Measurements from ENCODE around the gene CPEB4. TPM values are rescaled to one million over a fixed set of nuclear protein-coding genes. Genes with fewer than 3 reads are reported as not detected.

Gene CPEB4
- total and polyA plus RNA-seq, 2 donors (not counting 3 experiments of a cell fraction or from before 2014, with no cell fraction given): 11.3 to 16.4 TPM

GRCh38 chr5:173911623-173912022 is 23.5 kb downstream of the CPEB4 start:
- no TSS peak for BruUV-seq (replicated peaks)
- POLR2A ChIA-PET: no interaction called here
- peaks cover 11% of the 10 kb centered on the region for H3K4me1 ChIP-seq (ENCODE audit: control insufficient read depth, extremely low read depth, insufficient read depth, low read length)
- FAIRE-seq (no peak), DNase-seq (ENCODE audit: low read depth, low spot score) (peak; percentile 85)
- no peak overlapping the region for H3K27ac ChIP-seq (ENCODE audit: insufficient read depth, low read depth, low read length)
- no peaks in the 10 kb centered on the region for H3K36me3 ChIP-seq (ENCODE audit: control insufficient read depth in 2 of 2, extremely low read depth in 1 of 2, insufficient read depth in 2 of 2, low read length in 2 of 2)
- no peaks in the 10 kb centered on the region for H3K9me1 ChIP-seq (replicated peaks; ENCODE audit: control insufficient read depth, extremely low read depth, insufficient read depth, low read length)
- H3K9ac ChIP-seq (replicated peaks; ENCODE audit: extremely low read depth, insufficient read depth, low read length): no peak overlapping the region
- intact Hi-C loops (cut with micrococcal nuclease) (no loop called here), dilution Hi-C loops (cut with MboI; ENCODE audit: extremely low pct_ligation_motif_present, low sequenced_read_pairs) (no loop called here)
- no peak overlapping the region for H3K4me3 ChIP-seq (replicated peaks in 1 of 3; ENCODE audit: insufficient read depth in 1 of 3, low read depth in 1 of 3, low read length in 3 of 3)
- no peaks in the 10 kb centered on the region for H3K27me3 ChIP-seq (ENCODE audit: control insufficient read depth in 2 of 2, insufficient read depth in 2 of 2, low read length in 2 of 2)
- CTCF ChIA-PET: interaction anchor here (0.7 to 3.0 kb wide), 5 partner anchors 10 to 24 kb away, joined by 3 to 24 read pairs (median 5); partner anchors contain the start of gene CPEB4
- peaks cover 6% of the 10 kb centered on the region for H3K79me2 ChIP-seq (ENCODE audit: control insufficient read depth, insufficient read depth, low read length)
- no peaks in the 10 kb centered on the region for H3K9me3 ChIP-seq (replicated peaks; ENCODE audit: control insufficient read depth, insufficient read depth, low read length)
- no peak overlapping the region for H2AFZ ChIP-seq (ENCODE audit: low read depth, low read length)
- TF ChIP-seq POLR2AphosphoS5 (IDR thresholded peaks at IDR 0.05; ENCODE audit: insufficient read depth, low read depth, low read length): peak; percentile 21
- no peak for TF ChIP-seq JUN (IDR thresholded peaks at IDR 0.05; ENCODE audit: borderline replicate concordance, insufficient read depth, insufficient read length, low read depth)
- no peaks in the 10 kb centered on the region for H4K20me1 ChIP-seq (replicated peaks; ENCODE audit: control insufficient read depth, extremely low read depth, insufficient read depth, low read length)
- peak overlapping the region; percentile 36 for H3K4me2 ChIP-seq (ENCODE audit: insufficient read depth, low read length)

DNA sequence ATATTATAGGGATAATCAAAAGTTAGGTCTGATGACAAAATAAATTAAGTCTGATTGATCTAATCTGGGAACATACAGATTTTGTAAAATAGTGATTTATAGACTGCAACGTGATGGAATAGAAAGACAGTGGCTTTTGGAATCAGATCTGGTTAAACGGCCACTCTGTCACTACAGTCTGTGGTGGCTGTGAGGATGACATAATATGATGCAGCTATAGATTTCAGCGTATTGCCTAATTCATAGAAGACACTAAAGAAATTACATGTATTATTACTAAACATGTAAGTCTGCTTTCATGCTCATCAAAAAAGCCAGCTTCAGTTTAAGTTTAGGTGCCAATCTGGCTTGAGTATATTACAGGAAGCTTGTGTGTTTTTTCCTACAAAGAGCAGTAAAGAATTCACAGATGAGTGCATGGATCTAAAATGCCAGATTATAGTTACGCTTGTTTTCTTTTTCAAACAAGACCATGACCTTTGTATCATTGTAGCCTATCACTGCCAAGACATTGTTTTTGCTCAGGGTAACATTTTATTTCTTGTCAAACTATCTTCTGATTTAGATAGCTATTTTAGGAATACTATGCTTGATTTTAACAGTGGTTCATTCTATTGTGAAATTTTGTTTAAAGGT is 25.7 kb downstream of the CPEB4 start:
- Histone ChIP-seq H3K79me2 (ENCODE audit: control insufficient read depth, insufficient read depth, low read length) (peaks cover 9% of the 10 kb centered on the region), H3K27me3 (ENCODE audit: control insufficient read depth in 2 of 2, insufficient read depth in 2 of 2, low read length in 2 of 2) (no peaks in the 10 kb centered on the region), H3K4me1 (ENCODE audit: control insufficient read depth, extremely low read depth, insufficient read depth, low read length) (peaks cover 15% of the 10 kb centered on the region), H3K36me3 (ENCODE audit: control insufficient read depth in 2 of 2, extremely low read depth in 1 of 2, insufficient read depth in 2 of 2, low read length in 2 of 2) (no peaks in the 10 kb centered on the region), H2AFZ (ENCODE audit: low read depth, low read length) (no peak overlapping the region), H3K9me3 (replicated peaks; ENCODE audit: control insufficient read depth, insufficient read depth, low read length) (no peaks in the 10 kb centered on the region), H3K4me3 (replicated peaks in 1 of 3; ENCODE audit: insufficient read depth in 1 of 3, low read depth in 1 of 3, low read length in 3 of 3) (no peak overlapping the region), H4K20me1 (replicated peaks; ENCODE audit: control insufficient read depth, extremely low read depth, insufficient read depth, low read length) (no peaks in the 10 kb centered on the region), H3K4me2 (ENCODE audit: insufficient read depth, low read length) (peak overlapping the region; percentile 49), H3K27ac (ENCODE audit: insufficient read depth, low read depth, low read length) (no peak overlapping the region), H3K9me1 (replicated peaks; ENCODE audit: control insufficient read depth, extremely low read depth, insufficient read depth, low read length) (no peaks in the 10 kb centered on the region), H3K9ac (replicated peaks; ENCODE audit: extremely low read depth, insufficient read depth, low read length) (no peak overlapping the region)
- POLR2A ChIA-PET: no interaction called here
- no TSS peak for BruUV-seq (replicated peaks)
- FAIRE-seq (peak; percentile 67), DNase-seq (ENCODE audit: low read depth, low spot score) (peak; percentile 73)
- TF ChIP-seq POLR2A (IDR thresholded peaks at IDR 0.05; ENCODE audit: low read depth, low read length): no peak
- TF ChIP-seq, protein P1, sequence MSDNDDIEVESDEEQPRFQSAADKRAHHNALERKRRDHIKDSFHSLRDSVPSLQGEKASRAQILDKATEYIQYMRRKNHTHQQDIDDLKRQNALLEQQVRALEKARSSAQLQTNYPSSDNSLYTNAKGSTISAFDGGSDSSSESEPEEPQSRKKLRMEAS (IDR thresholded peaks at IDR 0.05; ENCODE audit: insufficient read depth, insufficient read length): no peak
- no peak for TF ChIP-seq FOS (IDR thresholded peaks at IDR 0.05; ENCODE audit: borderline replicate concordance, insufficient read depth, low read length)
- no peak for TF ChIP-seq EZH2 (IDR thresholded peaks at IDR 0.05; ENCODE audit: borderline replicate concordance, low read depth, low read length, severe bottlenecking)
- no peak for TF ChIP-seq POLR2AphosphoS5 (IDR thresholded peaks at IDR 0.05; ENCODE audit: insufficient read depth, low read depth, low read length)
- CTCF ChIA-PET: interaction anchor here (1.0 to 3.0 kb wide), 5 partner anchors 9 to 59 kb away, joined by 3 to 24 read pairs (median 5); no protein-coding TSS in a partner anchor
- dilution Hi-C loops (cut with MboI; ENCODE audit: extremely low pct_ligation_motif_present, low sequenced_read_pairs): no loop called here
- intact Hi-C loops (cut with micrococcal nuclease): no loop called here

Measured in endothelial cell of umbilical vein (primary cell).